Spleen (tissue), 11 donors: ENCODE data around the gene GRK7. TPM values are rescaled to one million over a fixed set of nuclear protein-coding genes. Genes with fewer than 3 reads are reported as not detected.
A peak's percentile ranks its signal among the peaks of the same experiment; 100 is the strongest.

ENCODE experiments used
- DNase-seq: peaks from one replicate; pipeline ENCODE4 v3.0.0-alpha.2; 2020
- H3K27ac ChIP-seq, 8 donors: fragments of 200-600 bp; sonication (generic) in 7 of 8; 1 replicate in 4 of 8; 2 replicates in 4 of 8; pipeline versions ENCODE4 v1.5.0 to v1.8.0; 2016 to 2021; ENCODE audit warnings: inconsistent platforms in 4 of 8, mild to moderate bottlenecking in 4 of 8, moderate library complexity in 1 of 8
- H3K27me3 ChIP-seq, 7 donors: fragments of 200-600 bp; sonication (generic) in 6 of 7; replicated peaks in 1 of 7; 1 replicate in 4 of 7; 2 replicates in 3 of 7; pipeline versions ENCODE4 v1.5.0 to v1.8.0; 2016 to 2021; ENCODE audit warnings: inconsistent platforms in 3 of 7, mild to moderate bottlenecking in 1 of 7
- H3K36me3 ChIP-seq, 6 donors: fragments of 200-600 bp; sonication (generic) in 5 of 6; 1 replicate in 4 of 6; 2 replicates in 2 of 6; pipeline versions ENCODE4 v1.5.0 to v1.8.0; 2016 to 2021; ENCODE audit warnings: inconsistent platforms in 2 of 6
- H3K4me1 ChIP-seq, 6 donors: fragments of 200-600 bp; sonication (generic) in 5 of 6; 1 replicate in 3 of 6; 2 replicates in 3 of 6; pipeline versions ENCODE4 v1.5.0 to v1.8.0; 2016 to 2021; ENCODE audit warnings: inconsistent platforms in 3 of 6
- H3K4me3 ChIP-seq, 8 donors: fragments of 200-600 bp; sonication (generic) in 7 of 8; 1 replicate in 4 of 8; 2 replicates in 4 of 8; pipeline versions ENCODE4 v1.5.0 to v1.8.0; 2016 to 2021; ENCODE audit warnings: inconsistent platforms in 4 of 8, mild to moderate bottlenecking in 4 of 8, moderate library complexity in 2 of 8
- H3K9me3 ChIP-seq, 8 donors: fragments of 200-600 bp; sonication (generic) in 7 of 8; 1 replicate in 4 of 8; 2 replicates in 4 of 8; pipeline versions ENCODE4 v1.5.0 to v1.8.0; 2016 to 2021; ENCODE audit warnings: inconsistent platforms in 4 of 8
- POLR2A ChIP-seq, 3 donors: fragments of 450-650 bp; IDR thresholded peaks; one replicate each; pipeline ENCODE4 v1.5.1; 2017; ENCODE audit warnings: antibody characterized with exemption in 3 of 3, mild to moderate bottlenecking in 1 of 3
- POLR2AphosphoS5 ChIP-seq, 3 donors: sonication (generic); formaldehyde crosslinking; IDR thresholded peaks; one replicate each; pipeline ENCODE4 v1.5.1; 2017; ENCODE audit warnings: antibody characterized with exemption in 3 of 3
- WGBS, 5 donors: extraction: QIAGEN DNeasy Blood & Tissue Kit in 3 of 5; methylation state at CpG; one replicate each; pipeline versions ENCODE4 v1.1.5 to v1.1.7; 2013 to 2018; 5-methylcytosine and 5-hydroxymethylcytosine counted together
- intact Hi-C: fragments of 100-400 bp; cut with DNase I; formaldehyde crosslinking; loops from one replicate; pipeline ENCODE4 v1.15.0; 2023; ENCODE audit warnings: low total_unique reads
- polyA plus RNA-seq, 3 donors: library from polyadenylated mRNA; stranded (reverse); fragments of 200-250 nt; gene quantifications; one replicate each; pipeline ENCODE4 v1.2.1, GENCODE V29; 2013
- total RNA-seq, 7 donors: library from RNA; depleted of rRNA in 3 of 7; stranded (reverse); fragments of >200 nt in 3 of 7; fragmentation: NEBNext Ultra II Directional in 4 of 7; extraction: Animal tissue kit (Norgen Biotek cat#: 25700) in 4 of 7; gene quantifications; one replicate each; pipeline versions ENCODE4 v1.1.0 to v1.2.1, GENCODE V29; 2016 to 2021
- TF ChIP-seq, protein P1 (sequence below), 11 experiments: fragments of 200-600 bp in 7 of 11; fragments of 450-650 bp in 4 of 11; sonication (generic) in 4 of 11; IDR thresholded peaks in 8 of 11; conservative IDR thresholded peaks in 3 of 11; 1 replicate in 7 of 11; 2 replicates in 4 of 11; pipeline versions ENCODE4 v1.4.0 to v1.8.0; 2016 to 2021; ENCODE audit warnings: antibody characterized with exemption in 11 of 11, inconsistent platforms in 4 of 11, mild to moderate bottlenecking in 1 of 11
- donor health status: healthy with polysubstance abuse.
- donor health status: DM: no; HTN: no; CAD: no; lungs with moderate emphysema.
- donor health status: DM: no; HTN: no; CAD: no.
- donor health status: Bipolar disorder and iron deficiency.
- donor health status: healthy.
- donor health status: DM: no; HTN: no; CAD: no.
- donor health status: DM: yes; HTN: yes; CAD: no.

The GRK7 gene
- total and polyA plus RNA-seq, 10 donors, result 0.02 to 0.26 (median 0.14) TPM; not detected in 5

DNA sequence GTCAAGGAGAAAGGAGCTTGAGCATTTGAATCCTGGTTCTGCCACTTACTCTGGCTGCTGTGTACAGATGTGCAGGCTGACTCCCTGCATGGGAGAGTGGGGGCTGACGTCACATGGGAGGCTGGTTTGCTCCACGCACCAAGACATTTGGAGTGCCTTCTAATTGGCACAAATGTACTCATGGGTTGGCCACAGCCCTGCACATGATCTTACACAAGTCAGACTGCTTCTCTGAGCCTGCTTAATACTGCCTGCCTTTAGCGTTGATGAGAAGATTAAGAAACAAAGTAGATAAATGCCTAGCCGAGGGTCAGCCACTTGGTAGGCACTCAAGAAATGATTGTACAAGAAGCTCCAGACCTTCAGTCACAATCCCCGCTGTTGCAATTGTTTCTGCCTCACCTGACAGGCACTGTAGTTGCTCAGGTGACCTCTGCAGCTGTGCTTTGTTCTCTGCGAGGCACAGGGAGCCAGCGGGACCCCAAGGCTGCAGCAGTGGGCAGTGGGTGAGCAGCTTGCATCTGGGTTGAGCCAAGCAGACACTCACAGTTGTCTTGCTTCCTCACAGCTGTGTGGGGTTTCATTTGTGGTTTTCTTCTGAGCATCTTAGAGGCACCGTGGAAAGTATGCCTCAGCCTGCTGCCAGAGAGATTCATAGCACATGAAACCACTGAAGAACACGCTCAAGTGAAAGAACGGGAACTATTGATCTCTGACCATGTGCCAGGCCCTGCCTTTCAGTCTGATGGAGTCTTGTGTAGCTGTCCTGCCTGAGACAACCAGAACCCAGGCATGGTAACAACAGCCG, 33.1 kb downstream of the GRK7 start:
- WGBS, 5 donors, result 23 to 31% (median 26%) methylated on average over 8 to 11 of the region's 11 CpGs
- intact Hi-C loops, result loop anchor here (10.0 kb wide), 1 partner anchor 79 kb away; the partner anchor contains the start of gene ATP1B3
- Histone ChIP-seq H3K9me3 (peaks cover 0 to 5% (median 0%) of the 10 kb centered on the region in 8 donors), H3K27ac (peak overlapping the region; percentile 78 to 91 (median 87)), H3K4me1 (peaks cover 18 to 52% (median 30%) of the 10 kb centered on the region in 6 donors), H3K36me3 (no peaks in the 10 kb centered on the region), H3K27me3 (no peaks in the 10 kb centered on the region), H3K4me3 (peak overlapping the region in 4 of 8 donors; percentile 7 to 68 (median 45))
- peak in 2 of 3 donors; percentile 39 to 46 for TF ChIP-seq POLR2AphosphoS5 (IDR thresholded peaks at IDR 0.05)
- no peak for TF ChIP-seq POLR2A (IDR thresholded peaks at IDR 0.05)
- TF ChIP-seq, protein P1, sequence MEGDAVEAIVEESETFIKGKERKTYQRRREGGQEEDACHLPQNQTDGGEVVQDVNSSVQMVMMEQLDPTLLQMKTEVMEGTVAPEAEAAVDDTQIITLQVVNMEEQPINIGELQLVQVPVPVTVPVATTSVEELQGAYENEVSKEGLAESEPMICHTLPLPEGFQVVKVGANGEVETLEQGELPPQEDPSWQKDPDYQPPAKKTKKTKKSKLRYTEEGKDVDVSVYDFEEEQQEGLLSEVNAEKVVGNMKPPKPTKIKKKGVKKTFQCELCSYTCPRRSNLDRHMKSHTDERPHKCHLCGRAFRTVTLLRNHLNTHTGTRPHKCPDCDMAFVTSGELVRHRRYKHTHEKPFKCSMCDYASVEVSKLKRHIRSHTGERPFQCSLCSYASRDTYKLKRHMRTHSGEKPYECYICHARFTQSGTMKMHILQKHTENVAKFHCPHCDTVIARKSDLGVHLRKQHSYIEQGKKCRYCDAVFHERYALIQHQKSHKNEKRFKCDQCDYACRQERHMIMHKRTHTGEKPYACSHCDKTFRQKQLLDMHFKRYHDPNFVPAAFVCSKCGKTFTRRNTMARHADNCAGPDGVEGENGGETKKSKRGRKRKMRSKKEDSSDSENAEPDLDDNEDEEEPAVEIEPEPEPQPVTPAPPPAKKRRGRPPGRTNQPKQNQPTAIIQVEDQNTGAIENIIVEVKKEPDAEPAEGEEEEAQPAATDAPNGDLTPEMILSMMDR (IDR thresholded peaks at IDR 0.05 in 8 of 11, conservative IDR thresholded peaks at IDR 0.05 in 3 of 11), result no peak
- DNase-seq, result peak; percentile 83

DNA sequence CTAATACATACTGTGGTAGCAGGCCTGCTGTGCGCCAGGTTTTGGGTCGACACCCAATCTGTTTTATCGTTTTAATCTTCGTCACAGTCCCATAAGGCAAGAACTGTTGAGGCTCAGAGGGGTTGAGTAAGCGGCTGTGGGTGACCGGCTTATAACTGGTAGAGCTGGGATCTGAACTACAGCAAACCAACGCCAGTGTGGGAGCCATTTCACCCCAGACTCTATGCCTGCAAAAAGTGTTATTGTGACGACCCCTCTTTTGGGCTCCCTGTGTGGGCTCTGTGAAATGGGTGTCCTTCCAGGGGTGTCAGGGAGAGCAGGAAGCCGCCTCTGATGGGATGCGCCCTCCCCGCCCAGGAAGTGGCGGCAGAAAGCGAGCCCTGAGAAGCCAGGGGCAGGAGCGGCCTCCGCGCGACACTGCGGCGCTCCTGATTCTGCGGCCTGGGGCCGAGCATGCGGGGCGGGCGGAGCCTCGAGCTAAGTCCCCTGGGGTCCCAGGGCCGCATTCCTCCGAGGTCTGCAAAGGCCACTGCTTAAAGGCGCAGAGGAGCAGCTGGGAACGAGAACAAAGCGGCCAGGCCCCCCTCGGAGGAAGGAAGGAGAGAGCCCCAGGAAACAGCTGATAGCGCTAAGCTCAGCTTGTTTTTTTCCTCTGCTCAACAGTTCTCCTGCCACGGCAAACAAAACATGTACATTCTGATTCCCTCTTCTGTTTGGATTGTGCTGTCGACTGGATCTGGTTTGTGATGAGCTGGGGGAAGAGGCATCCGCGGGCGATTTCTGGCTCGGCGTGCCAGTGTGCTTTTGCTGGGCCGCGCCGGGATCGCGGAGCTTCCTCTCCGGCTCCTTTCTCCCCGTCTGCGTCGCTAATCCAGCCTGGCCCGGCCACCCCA, 33.9 kb downstream of the GRK7 start:
- Histone ChIP-seq H3K27me3 (no peaks in the 10 kb centered on the region), H3K4me1 (peaks cover 18 to 52% (median 30%) of the 10 kb centered on the region in 6 donors), H3K27ac (peak overlapping the region; percentile 78 to 91 (median 87)), H3K4me3 (peak overlapping the region; percentile 26 to 68 (median 38)), H3K9me3 (peaks cover 0 to 5% (median 0%) of the 10 kb centered on the region in 8 donors), H3K36me3 (no peaks in the 10 kb centered on the region)
- WGBS, 5 donors, result 5 to 10% (median 7%) methylated on average over 34 to 49 of the region's 49 CpGs
- peak; percentile 89 for DNase-seq
- intact Hi-C loops, result loop anchor here (10.0 kb wide), 1 partner anchor 78 kb away; the partner anchor contains the start of gene ATP1B3
- TF ChIP-seq, protein P1 (IDR thresholded peaks at IDR 0.05 in 8 of 11, conservative IDR thresholded peaks at IDR 0.05 in 3 of 11), result no peak
- TF ChIP-seq POLR2AphosphoS5 (IDR thresholded peaks at IDR 0.05), result peak; percentile 38 to 81 (median 74)
- no peak for TF ChIP-seq POLR2A (IDR thresholded peaks at IDR 0.05)

DNA sequence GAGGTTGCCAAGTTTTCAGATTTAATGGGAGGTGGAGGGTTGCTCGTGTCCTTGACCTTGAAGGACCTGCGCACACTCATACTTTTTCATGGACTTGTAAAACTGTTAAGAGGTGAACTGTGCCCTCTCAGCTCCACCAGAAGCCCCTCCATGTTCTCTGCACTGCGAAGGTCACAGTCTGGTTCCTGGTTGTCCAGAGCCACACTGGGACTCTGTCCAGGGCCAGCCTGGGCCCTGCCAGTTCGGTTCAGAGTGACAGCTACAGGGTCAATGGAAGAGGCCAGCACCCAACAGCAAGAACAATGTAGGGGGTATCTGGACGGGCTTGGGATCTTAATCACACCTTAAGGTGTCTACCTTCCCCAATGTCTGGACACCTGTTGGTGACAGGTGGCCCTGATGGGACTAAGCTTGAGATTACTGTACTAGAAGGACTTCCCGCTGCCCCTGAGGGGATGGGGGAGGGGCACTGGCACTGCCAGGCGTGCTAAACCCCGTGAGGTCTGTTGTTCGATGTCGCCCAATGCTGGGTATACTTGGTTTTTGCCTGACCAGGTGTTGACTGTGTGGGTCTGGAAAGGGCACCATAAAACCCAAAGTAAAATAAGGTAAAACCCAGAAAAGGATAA, 34.7 kb downstream of the GRK7 start:
- DNase-seq, result peak; percentile 76
- Histone ChIP-seq H3K4me3 (peak overlapping the region; percentile 26 to 68 (median 38)), H3K27ac (peak overlapping the region; percentile 78 to 91 (median 87)), H3K9me3 (peaks cover 0 to 5% (median 0%) of the 10 kb centered on the region in 8 donors), H3K27me3 (no peaks in the 10 kb centered on the region), H3K36me3 (no peaks in the 10 kb centered on the region), H3K4me1 (peaks cover 18 to 52% (median 30%) of the 10 kb centered on the region in 6 donors)
- TF ChIP-seq, protein P1 (IDR thresholded peaks at IDR 0.05 in 8 of 11, conservative IDR thresholded peaks at IDR 0.05 in 3 of 11), result no peak
- no peak for TF ChIP-seq POLR2AphosphoS5 (IDR thresholded peaks at IDR 0.05)
- TF ChIP-seq POLR2A (IDR thresholded peaks at IDR 0.05), result no peak
- intact Hi-C loops, result loop anchor here (10.0 kb wide), 1 partner anchor 77 kb away; the partner anchor contains the start of gene ATP1B3
- 43 to 55% (median 49%) methylated on average over 10 of the region's 10 CpGs for WGBS, 5 donors
